Activated T-cell treated with anti-CD3 and anti-CD28 coated beads for 4 hours (primary cell): Measurements from ENCODE around the gene TEX10.

Experiments used
- DNase-seq: peaks from one replicate; pipeline ENCODE4 v3.0.0-alpha.2; 2020

Gene TEX10

GRCh38 chr9:100281676-100282387 is 70.9 kb downstream of the TEX10 start:
- DNase-seq: no peak

GRCh38 chr9:100281066-100281465 is 71.7 kb downstream of the TEX10 start:
- DNase-seq: no peak

- no peak for DNase-seq
Observed at GRCh38 chr9:100277166-100277979, 75.4 kb downstream of the TEX10 start.

GRCh38 chr9:100269656-100270055 is 83.1 kb downstream of the TEX10 start:
- DNase-seq: no peak

GRCh38 chr9:100268271-100268670 is 84.5 kb downstream of the TEX10 start:
- no peak for DNase-seq

- DNase-seq: no peak
Observed at GRCh38 chr9:100267211-100267610, 85.5 kb downstream of the TEX10 start.
